CD4-positive, alpha-beta memory T cell (primary cell): ENCODE results near the gene AGGF1. TPM values are rescaled to one million over a fixed set of nuclear protein-coding genes. Genes with fewer than 3 reads are reported as not detected.

Experiments used
- CTCF ChIA-PET: fragments of 350-600 bp; sonication (Branson Sonifier 250); formaldehyde crosslinking; loops from one replicate; lab custom pipeline; 2021; ENCODE audit warnings: inconsistent platforms; ENCODE audit not compliant: partially characterized antibody; lab: Charles Lee
- POLR2A ChIA-PET: fragments of 350-600 bp; sonication (Branson Sonifier 250); formaldehyde crosslinking; loops from one replicate; lab custom pipeline; 2021; ENCODE audit not compliant: partially characterized antibody; lab: Charles Lee
- DNase-seq, 5 donors: peaks; one replicate each; pipeline versions ENCODE4 v3.0.0 to v3.0.0-alpha.2; 2020 to 2022; ENCODE audit warnings: mixed read lengths in 1 of 5
- H3K27ac ChIP-seq: one replicate; pipeline ENCODE4 v1.7.0; 2013; ENCODE audit warnings: low read depth, low read length
- H3K27me3 ChIP-seq: 2 replicates; pipeline ENCODE4 v1.7.0; 2013; ENCODE audit warnings: mild to moderate bottlenecking, low read length, moderate library complexity; ENCODE audit not compliant: insufficient read depth
- H3K36me3 ChIP-seq: 2 replicates; pipeline ENCODE4 v1.7.0; 2013; ENCODE audit warnings: mild to moderate bottlenecking, low read length, moderate library complexity; ENCODE audit not compliant: insufficient read depth
- H3K4me1 ChIP-seq: 2 replicates; pipeline ENCODE4 v1.7.0; 2013; ENCODE audit warnings: mild to moderate bottlenecking, low read length, moderate library complexity; ENCODE audit not compliant: insufficient read depth
- H3K4me3 ChIP-seq, 2 donors: one replicate each; pipeline ENCODE4 v1.7.0; 2013; ENCODE audit warnings: low read length in 2 of 2, mild to moderate bottlenecking in 1 of 2
- H3K9me3 ChIP-seq, 2 donors: one replicate each; pipeline ENCODE4 v1.7.0; 2013; ENCODE audit warnings: low read length in 2 of 2, control low read depth in 1 of 2; ENCODE audit not compliant: control insufficient read depth in 1 of 2
- H3K27ac Mint-ChIP-seq, 7 donors: one replicate each; pipeline ENCODE4 v1.8.0; 2020 to 2021; ENCODE audit warnings: mixed read lengths in 7 of 7, mild to moderate bottlenecking in 6 of 7, inconsistent platforms in 3 of 7, moderate library complexity in 3 of 7
- H3K27me3 Mint-ChIP-seq, 2 donors: one replicate each; pipeline ENCODE4 v1.8.0; 2020 to 2021; ENCODE audit warnings: mixed read lengths in 2 of 2
- H3K36me3 Mint-ChIP-seq, 2 donors: one replicate each; pipeline ENCODE4 v1.8.0; 2020 to 2021; ENCODE audit warnings: mixed read lengths in 2 of 2, inconsistent platforms in 1 of 2, mild to moderate bottlenecking in 1 of 2
- H3K4me1 Mint-ChIP-seq, 4 donors: one replicate each; pipeline ENCODE4 v1.8.0; 2020 to 2021; ENCODE audit warnings: mixed read lengths in 4 of 4, mild to moderate bottlenecking in 1 of 4
- H3K4me3 Mint-ChIP-seq, 8 donors: one replicate each; pipeline ENCODE4 v1.8.0; 2020 to 2021; ENCODE audit warnings: mixed read lengths in 8 of 8, mild to moderate bottlenecking in 7 of 8, moderate library complexity in 6 of 8, inconsistent platforms in 3 of 8
- H3K9me3 Mint-ChIP-seq, 8 donors: one replicate each; pipeline ENCODE4 v1.8.0; 2020 to 2021; ENCODE audit warnings: mixed read lengths in 8 of 8, mild to moderate bottlenecking in 5 of 8, inconsistent platforms in 3 of 8, moderate library complexity in 1 of 8
- intact Hi-C: fragments of 100-400 bp; cut with micrococcal nuclease; formaldehyde crosslinking; loops from one replicate; pipeline ENCODE4 v1.15.1; 2023
- polyA plus RNA-seq, 2 donors: library from polyadenylated mRNA; unstranded; fragments of 300-500 nt; fragmentation: Illumina TruSeq; gene quantifications; one replicate each; pipeline ENCODE4 v1.2.3, GENCODE V29; 2021
- total RNA-seq, 2 experiments: library from RNA; stranded (reverse); gene quantifications; one replicate each; pipeline ENCODE4 v1.2.3, GENCODE V29; 2021

The AGGF1 gene
- total and polyA plus RNA-seq, 4 experiments from 2014 or later, result 14.2 to 36.1 (median 29.5) TPM

DNA sequence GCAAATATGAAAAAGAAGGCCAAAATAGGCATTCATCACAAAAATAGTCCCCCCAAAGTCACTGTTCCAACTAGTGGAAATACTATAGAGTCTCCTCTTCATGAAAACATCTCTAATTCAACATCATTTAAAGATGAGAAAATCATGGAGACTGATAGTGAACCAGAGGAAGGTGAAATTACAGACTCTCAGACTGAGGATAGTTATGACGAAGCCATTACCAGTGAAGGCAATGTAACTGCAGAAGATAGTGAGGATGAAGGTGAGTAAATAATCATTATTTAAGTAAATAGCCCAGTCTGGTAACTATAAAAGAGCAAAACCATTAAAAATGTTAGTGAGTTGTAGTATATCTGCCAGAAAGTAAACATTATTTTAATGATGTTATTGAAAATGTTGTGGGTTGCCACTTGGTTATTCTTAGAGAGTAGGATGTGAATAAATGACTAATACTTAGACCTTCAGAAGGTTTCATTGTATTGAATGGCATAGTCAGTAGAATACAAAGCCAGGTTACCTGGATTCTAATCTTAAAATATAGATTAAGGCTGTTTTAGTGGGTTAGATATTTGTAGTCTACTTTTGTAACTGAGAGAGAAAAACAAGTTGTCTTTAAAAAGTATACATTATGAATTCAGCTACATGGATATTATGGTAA is 16.3 kb downstream of the AGGF1 start:
- H3K27ac Mint-ChIP-seq, result peak overlapping the region in 1 of 7 donors; percentile 11
- ChIA-PET CTCF (no interaction called here), POLR2A (interaction anchor here (1.2 kb wide), 1 partner anchor 16 kb away, joined by 3 read pairs; the partner anchor contains the start of gene AGGF1)
- no peaks in the 10 kb centered on the region for H3K27me3 Mint-ChIP-seq
- H3K9me3 Mint-ChIP-seq, result no peaks in the 10 kb centered on the region
- no peak for DNase-seq
- Histone ChIP-seq H3K4me3 (no peak overlapping the region), H3K27ac (no peak overlapping the region), H3K9me3 (no peaks in the 10 kb centered on the region), H3K36me3 (peaks cover 33% of the 10 kb centered on the region), H3K4me1 (peaks cover 3% of the 10 kb centered on the region), H3K27me3 (no peaks in the 10 kb centered on the region)
- intact Hi-C loops, result no loop called here
- H3K4me1 Mint-ChIP-seq, result peaks cover 0 to 8% (median 6%) of the 10 kb centered on the region in 4 donors
- H3K36me3 Mint-ChIP-seq, result peaks cover 33 to 46% of the 10 kb centered on the region in 2 donors
- H3K4me3 Mint-ChIP-seq, result no peak overlapping the region

DNA sequence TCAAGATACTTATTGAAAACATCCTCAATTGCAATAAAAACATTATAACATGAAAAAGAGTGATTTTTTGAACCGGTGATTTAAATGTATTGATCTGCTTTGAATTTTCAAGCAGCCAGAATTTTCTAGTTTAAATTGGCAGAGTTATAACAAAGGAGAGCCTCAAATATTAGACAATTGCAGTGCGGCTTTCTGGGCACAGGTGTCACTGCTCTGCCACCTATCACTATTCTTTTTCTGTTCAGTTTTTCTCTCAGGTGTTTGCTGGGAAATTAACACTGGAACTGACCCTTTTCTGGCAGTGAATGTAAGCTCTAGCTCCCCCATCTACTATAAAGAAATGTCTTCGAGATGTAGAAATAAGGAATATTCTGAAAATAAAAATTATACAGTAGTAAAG is 33.8 kb downstream of the AGGF1 start:
- Histone ChIP-seq H3K27me3 (no peaks in the 10 kb centered on the region), H3K4me3 (no peak overlapping the region), H3K4me1 (no peaks in the 10 kb centered on the region), H3K27ac (no peak overlapping the region), H3K36me3 (peaks cover 45% of the 10 kb centered on the region), H3K9me3 (no peaks in the 10 kb centered on the region)
- CTCF ChIA-PET, result interaction anchor here (3.2 kb wide), 1 partner anchor 13 kb away, joined by 12 read pairs; no protein-coding TSS in a partner anchor
- POLR2A ChIA-PET, result no interaction called here
- Mint-ChIP-seq H3K27me3 (no peaks in the 10 kb centered on the region), H3K36me3 (peaks cover 53 to 68% of the 10 kb centered on the region in 2 donors), H3K9me3 (no peaks in the 10 kb centered on the region), H3K27ac (no peak overlapping the region), H3K4me1 (peaks cover 5 to 14% (median 11%) of the 10 kb centered on the region in 4 donors), H3K4me3 (no peak overlapping the region)
- DNase-seq, result no peak
- intact Hi-C loops, result no loop called here

DNA sequence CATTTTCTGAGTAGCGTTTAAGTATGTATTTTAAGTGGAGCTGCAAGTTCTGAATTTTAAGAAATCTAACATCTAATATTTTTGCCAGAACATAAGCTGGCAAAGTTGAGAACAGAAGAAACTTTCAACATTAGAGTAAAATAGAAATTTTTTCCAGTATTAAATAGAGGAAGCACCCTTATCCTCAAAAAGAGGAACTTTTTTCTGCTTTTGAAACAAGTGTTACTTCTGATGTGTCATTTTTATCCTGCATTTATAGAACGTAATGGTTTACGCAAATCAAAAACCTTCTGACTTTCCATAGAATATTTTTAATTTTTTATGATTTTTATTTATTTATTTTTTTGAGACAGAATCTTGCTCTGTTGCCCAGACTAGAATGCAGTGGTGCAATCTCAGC is 35.1 kb downstream of the AGGF1 start:
- intact Hi-C loops, result no loop called here
- Histone ChIP-seq H3K9me3 (no peaks in the 10 kb centered on the region), H3K4me3 (no peak overlapping the region), H3K4me1 (no peaks in the 10 kb centered on the region), H3K27ac (no peak overlapping the region), H3K27me3 (no peaks in the 10 kb centered on the region), H3K36me3 (peaks cover 33% of the 10 kb centered on the region)
- Mint-ChIP-seq H3K27ac (no peak overlapping the region), H3K4me3 (no peak overlapping the region), H3K27me3 (no peaks in the 10 kb centered on the region), H3K9me3 (no peaks in the 10 kb centered on the region), H3K36me3 (peaks cover 60 to 62% of the 10 kb centered on the region in 2 donors), H3K4me1 (peaks cover 5 to 14% (median 12%) of the 10 kb centered on the region in 4 donors)
- ChIA-PET CTCF (interaction anchor here (3.2 kb wide), 1 partner anchor 12 kb away, joined by 12 read pairs; no protein-coding TSS in a partner anchor), POLR2A (no interaction called here)
- DNase-seq, result no peak

DNA sequence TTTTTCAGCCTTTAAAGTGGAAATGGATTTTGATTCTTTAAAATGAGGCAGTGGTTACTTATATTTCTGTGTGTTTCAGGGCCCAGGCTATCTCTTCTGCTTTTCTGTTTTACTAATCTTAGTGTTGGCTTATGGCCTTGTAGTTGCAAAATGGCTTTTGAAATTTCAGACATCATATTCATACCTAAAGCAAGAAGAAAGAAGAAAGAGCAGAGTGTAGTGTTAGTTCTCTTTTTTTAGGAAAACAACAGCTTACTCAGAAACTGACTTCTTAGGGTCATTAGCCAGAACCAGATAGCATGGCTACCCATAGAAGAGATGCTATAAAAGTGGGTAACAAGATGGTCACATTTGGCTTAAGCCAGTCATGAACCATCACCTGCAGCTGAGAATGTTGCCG is 36.0 kb downstream of the AGGF1 start:
- Mint-ChIP-seq H3K4me3 (no peak overlapping the region), H3K36me3 (peaks cover 59 to 65% of the 10 kb centered on the region in 2 donors), H3K27ac (no peak overlapping the region), H3K4me1 (peaks cover 5 to 14% (median 12%) of the 10 kb centered on the region in 4 donors), H3K27me3 (no peaks in the 10 kb centered on the region), H3K9me3 (no peaks in the 10 kb centered on the region)
- no peaks in the 10 kb centered on the region for H3K4me1 ChIP-seq
- H3K36me3 ChIP-seq, result peaks cover 32% of the 10 kb centered on the region
- intact Hi-C loops, result no loop called here
- ChIA-PET CTCF (interaction anchor here (3.2 kb wide), 1 partner anchor 11 kb away, joined by 12 read pairs; no protein-coding TSS in a partner anchor), POLR2A (interaction anchor here (2.4 kb wide), 1 partner anchor 36 kb away, joined by 7 read pairs; the partner anchor contains the start of gene AGGF1)
- H3K9me3 ChIP-seq, result no peaks in the 10 kb centered on the region
- no peaks in the 10 kb centered on the region for H3K27me3 ChIP-seq
- no peak for DNase-seq
- no peak overlapping the region for H3K27ac ChIP-seq
- no peak overlapping the region for H3K4me3 ChIP-seq

DNA sequence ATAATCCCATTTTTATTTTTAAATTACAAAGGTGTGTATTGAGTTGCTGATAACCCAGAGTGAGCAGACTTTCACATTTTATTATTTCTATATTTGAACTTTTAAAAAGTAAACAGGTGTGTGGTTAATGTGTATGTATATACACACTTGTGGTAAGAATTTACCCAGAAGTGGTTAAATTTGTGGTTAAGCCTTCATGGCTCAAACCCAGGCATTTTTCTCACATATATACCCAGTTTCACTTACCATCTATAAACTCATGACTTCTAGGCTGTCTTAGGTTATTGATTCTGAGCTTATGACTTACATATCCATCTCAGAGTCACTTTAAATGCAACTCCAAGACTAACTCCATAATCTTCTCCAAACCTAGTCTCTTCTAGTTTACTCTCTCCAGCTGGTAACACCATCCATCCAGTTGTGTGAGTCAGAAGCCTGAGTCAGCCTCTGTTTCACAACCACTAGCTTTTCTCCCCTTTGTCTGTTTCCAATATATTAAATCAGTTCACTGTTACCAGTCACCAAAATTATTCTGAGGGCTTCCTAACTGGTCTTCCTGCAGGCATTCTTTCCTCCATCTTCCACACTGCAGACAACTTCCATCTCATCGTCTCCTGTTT is 36.7 kb downstream of the AGGF1 start:
- Histone ChIP-seq H3K36me3 (peaks cover 24% of the 10 kb centered on the region), H3K27me3 (no peaks in the 10 kb centered on the region), H3K4me3 (no peak overlapping the region), H3K9me3 (no peaks in the 10 kb centered on the region), H3K4me1 (no peaks in the 10 kb centered on the region), H3K27ac (no peak overlapping the region)
- intact Hi-C loops, result no loop called here
- Mint-ChIP-seq H3K9me3 (no peaks in the 10 kb centered on the region), H3K4me1 (peaks cover 5 to 14% (median 11%) of the 10 kb centered on the region in 4 donors), H3K27ac (peak overlapping the region in 2 of 7 donors; percentile 0 to 26), H3K4me3 (no peak overlapping the region), H3K27me3 (no peaks in the 10 kb centered on the region), H3K36me3 (peaks cover 52 to 59% of the 10 kb centered on the region in 2 donors)
- CTCF ChIA-PET, result interaction anchor here (1.0 kb wide), 1 partner anchor 11 kb away, joined by 3 read pairs; no protein-coding TSS in a partner anchor
- no peak for DNase-seq
- POLR2A ChIA-PET, result interaction anchor here (2.4 kb wide), 1 partner anchor 36 kb away, joined by 7 read pairs; the partner anchor contains the start of gene AGGF1

DNA sequence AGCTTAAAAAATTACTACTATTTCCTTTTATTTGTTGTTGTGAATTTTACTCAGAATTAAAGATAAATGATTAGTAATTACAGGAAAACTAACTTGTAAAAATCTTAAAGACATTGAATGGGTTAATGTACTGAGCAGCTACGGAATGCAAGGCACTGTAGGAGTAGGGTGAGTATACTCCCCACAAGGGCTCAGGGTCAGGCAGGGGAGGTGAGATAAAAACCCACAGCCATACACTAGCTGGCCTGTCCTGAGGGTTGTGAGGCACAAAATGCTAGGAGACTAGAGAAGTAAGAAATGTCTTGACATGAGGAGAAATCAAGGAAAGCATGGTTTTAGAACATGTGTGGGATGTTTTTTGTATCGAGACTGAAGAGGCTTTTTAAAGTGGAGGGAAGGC is 43.5 kb downstream of the AGGF1 start:
- Mint-ChIP-seq H3K4me3 (no peak overlapping the region), H3K9me3 (no peaks in the 10 kb centered on the region), H3K36me3 (peaks cover 7 to 19% of the 10 kb centered on the region in 2 donors), H3K27ac (no peak overlapping the region), H3K27me3 (no peaks in the 10 kb centered on the region), H3K4me1 (peaks cover 6 to 10% (median 8%) of the 10 kb centered on the region in 4 donors)
- Histone ChIP-seq H3K9me3 (no peaks in the 10 kb centered on the region), H3K4me3 (no peak overlapping the region), H3K27me3 (no peaks in the 10 kb centered on the region), H3K27ac (no peak overlapping the region), H3K4me1 (peaks cover 5% of the 10 kb centered on the region), H3K36me3 (peaks cover 6% of the 10 kb centered on the region)
- DNase-seq, result no peak
- intact Hi-C loops, result no loop called here
- POLR2A ChIA-PET, result no interaction called here
- CTCF ChIA-PET, result no interaction called here

DNA sequence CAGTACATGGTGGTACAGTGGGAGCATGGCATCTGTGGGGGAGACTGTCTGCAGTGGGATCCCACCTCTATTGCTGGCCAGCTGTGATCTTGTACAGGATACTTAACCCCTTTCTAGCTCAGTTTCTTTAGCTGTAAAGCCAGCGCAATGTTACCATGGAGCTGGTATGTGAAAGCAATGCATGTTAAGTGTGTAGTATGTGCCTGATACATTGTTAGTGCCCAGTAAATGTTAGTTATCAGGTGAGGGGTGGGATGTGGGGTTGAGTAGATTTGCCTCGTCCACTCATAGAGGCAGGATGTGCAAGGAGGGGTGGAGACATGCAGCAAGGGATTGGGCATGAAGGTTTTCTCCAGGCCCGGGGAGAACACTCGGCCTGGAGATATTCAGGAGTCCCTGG is 44.5 kb downstream of the AGGF1 start:
- Mint-ChIP-seq H3K9me3 (no peaks in the 10 kb centered on the region), H3K4me1 (peaks cover 6 to 10% (median 8%) of the 10 kb centered on the region in 4 donors), H3K36me3 (peaks cover 3 to 11% of the 10 kb centered on the region in 2 donors), H3K27ac (peak overlapping the region in 1 of 7 donors; percentile 40), H3K4me3 (peak overlapping the region in 3 of 8 donors; percentile 2 to 17 (median 15)), H3K27me3 (no peaks in the 10 kb centered on the region)
- H3K9me3 ChIP-seq, result no peaks in the 10 kb centered on the region
- H3K4me1 ChIP-seq, result peaks cover 5% of the 10 kb centered on the region
- H3K27ac ChIP-seq, result no peak overlapping the region
- H3K4me3 ChIP-seq, result no peak overlapping the region
- peaks cover 6% of the 10 kb centered on the region for H3K36me3 ChIP-seq
- H3K27me3 ChIP-seq, result no peaks in the 10 kb centered on the region
- POLR2A ChIA-PET, result no interaction called here
- intact Hi-C loops, result no loop called here
- DNase-seq, result no peak
- CTCF ChIA-PET, result no interaction called here
